GM12878 (cell line): ENCODE measurements around the gene CD33. TPM values are rescaled to one million over a fixed set of nuclear protein-coding genes. Genes with fewer than 3 reads are reported as not detected.

Experiments
- ATAC-seq: fragments of 200-7000 bp; cut with Tn5 transposase; 3 replicates; pipeline ENCODE4 v1.9.1; 2020; ENCODE audit warnings: mild to moderate bottlenecking, moderate library complexity
- BruUV-seq: library from RNA; stranded (reverse); fragments of 400-500 nt; replicated peaks from 2 replicates; lab custom pipeline; 2021; lab: Mats Ljungman, UMichigan
- CTCF ChIA-PET: fragments of 300-600 bp; sonication (Branson Sonifier 250); formaldehyde crosslinking; extraction: SDS; loops from one replicate; lab custom pipeline; 2021; ENCODE audit warnings: inconsistent platforms; lab: Yijun Ruan, JAX
- POLR2A ChIA-PET: fragments of 350-600 bp; formaldehyde crosslinking; extraction: SDS; loops from one replicate; lab custom pipeline; 2021; ENCODE audit warnings: inconsistent platforms; lab: Charles Lee
- RAD21 ChIA-PET: fragments of 300-600 bp; sonication (Branson Sonifier 250); formaldehyde crosslinking; loops from one replicate; lab custom pipeline; 2023; ENCODE audit warnings: antibody characterized with exemption; ENCODE audit not compliant: unreplicated experiment; lab: Charles Lee
- SMC1A ChIA-PET: fragments of 300-600 bp; sonication (Branson Sonifier 250); formaldehyde crosslinking; loops from one replicate; lab custom pipeline; 2023; ENCODE audit not compliant: unreplicated experiment, uncharacterized antibody; lab: Charles Lee
- DNase-seq: peaks from one replicate; pipeline ENCODE4 v3.0.0-alpha.2; 2011; ENCODE audit warnings: low read depth, low spot score
- FAIRE-seq: peaks from 3 replicates; lab custom pipeline; 2011; peaks lifted over from hg19 to GRCh38; lab: Jason Lieb, UNC
- H2AFZ ChIP-seq: 2 replicates; pipeline ENCODE4 v1.6.0; 2011; ENCODE audit warnings: low read depth, low read length, control low read depth; ENCODE audit not compliant: control insufficient read depth
- H3K27ac ChIP-seq: 2 replicates; pipeline ENCODE4 v1.5.1; 2011; ENCODE audit warnings: control low read depth; ENCODE audit not compliant: control insufficient read depth, insufficient read depth
- H3K27me3 ChIP-seq, 2 experiments: replicated peaks in 1 of 2; 2 replicates each; pipeline versions ENCODE4 v1.6.0 to v1.6.1; 2011; ENCODE audit warnings: low read length in 1 of 2; ENCODE audit not compliant: control insufficient read depth in 2 of 2, insufficient read depth in 2 of 2
- H3K36me3 ChIP-seq, 2 experiments: 2 replicates each; pipeline ENCODE4 v1.5.1; 2011; ENCODE audit warnings: low read length in 1 of 2; ENCODE audit not compliant: control insufficient read depth in 2 of 2, insufficient read depth in 2 of 2
- H3K4me1 ChIP-seq: 2 replicates; pipeline ENCODE4 v1.6.1; 2011; ENCODE audit warnings: mild to moderate bottlenecking, low read length, moderate library complexity, mixed read lengths; ENCODE audit not compliant: control insufficient read depth, insufficient read depth
- H3K4me2 ChIP-seq: 2 replicates; pipeline ENCODE4 v1.6.0; 2011; ENCODE audit warnings: control low read depth; ENCODE audit not compliant: control insufficient read depth, insufficient read depth
- H3K4me3 ChIP-seq: fragments of 200-600 bp; sonication (generic); 2 replicates; pipeline ENCODE4 v1.5.1; 2016
- H3K79me2 ChIP-seq: 2 replicates; pipeline ENCODE4 v1.6.0; 2011; ENCODE audit warnings: low read length; ENCODE audit not compliant: control insufficient read depth, insufficient read depth
- H3K9ac ChIP-seq: 2 replicates; pipeline ENCODE4 v1.8.0; 2011; ENCODE audit warnings: low read length, control low read depth, mixed read lengths; ENCODE audit not compliant: control insufficient read depth, insufficient read depth
- H3K9me3 ChIP-seq: replicated peaks from 3 replicates; pipeline ENCODE4 v1.5.1; 2011; ENCODE audit warnings: mild to moderate bottlenecking, low read length; ENCODE audit not compliant: control insufficient read depth, insufficient read depth
- H4K20me1 ChIP-seq: 2 replicates; pipeline ENCODE4 v1.6.0; 2011; ENCODE audit not compliant: control insufficient read depth, insufficient read depth
- CEBPZ ChIP-seq: fragments of 150-350 bp; IDR thresholded peaks from 2 replicates; pipeline ENCODE4 v1.6.1; 2016; ENCODE audit warnings: low read depth, low read length
- CHD4 ChIP-seq: fragments of 200-600 bp; sonication (generic); IDR thresholded peaks from 2 replicates; pipeline ENCODE4 v1.6.1; 2016; ENCODE audit warnings: mild to moderate bottlenecking
- EED ChIP-seq: sonication (generic); IDR thresholded peaks from 2 replicates; pipeline ENCODE4 v1.6.1; 2016; ENCODE audit warnings: antibody characterized with exemption, low read depth
- HDGF ChIP-seq: fragments of 450-650 bp; IDR thresholded peaks from 2 replicates; pipeline ENCODE4 v1.6.1; 2016; ENCODE audit warnings: antibody characterized with exemption
- JUNB ChIP-seq: IDR thresholded peaks from 2 replicates; pipeline ENCODE4 v1.6.1; 2016; ENCODE audit warnings: antibody characterized with exemption, mild to moderate bottlenecking
- KDM1A ChIP-seq: fragments of 200-600 bp; sonication (generic); IDR thresholded peaks from 2 replicates; pipeline ENCODE4 v1.6.1; 2016; ENCODE audit warnings: borderline replicate concordance
- MTA2 ChIP-seq: fragments of 450-650 bp; IDR thresholded peaks from 2 replicates; pipeline ENCODE4 v1.6.1; 2016; ENCODE audit warnings: low read depth, mild to moderate bottlenecking, moderate library complexity
- MYB ChIP-seq: fragments of 150-350 bp; IDR thresholded peaks from 2 replicates; pipeline ENCODE4 v1.6.1; 2014; ENCODE audit warnings: mild to moderate bottlenecking, low read depth, low read length, borderline replicate concordance
- RB1 ChIP-seq: fragments of 450-650 bp; formaldehyde crosslinking; IDR thresholded peaks from 2 replicates; pipeline ENCODE4 v1.6.1; 2017; ENCODE audit warnings: mild to moderate bottlenecking, borderline replicate concordance
- RBBP5 ChIP-seq: fragments of 200-600 bp; sonication (generic); conservative IDR thresholded peaks from 2 replicates; pipeline ENCODE4 v1.6.1; 2016
- RELA ChIP-seq: fragments of 450-650 bp; IDR thresholded peaks from 2 replicates; pipeline ENCODE4 v1.8.0; 2014; ENCODE audit warnings: borderline replicate concordance; ENCODE audit not compliant: partially characterized antibody
- RFX5 ChIP-seq: IDR thresholded peaks from 2 replicates; pipeline ENCODE4 v1.6.1; 2011; ENCODE audit warnings: low read depth, low read length, improper control_type of control experiment
- SREBF1 ChIP-seq: IDR thresholded peaks from 2 replicates; pipeline ENCODE4 v1.6.1; 2012; ENCODE audit warnings: mild to moderate bottlenecking, low read length
- ZNF24 ChIP-seq: fragments of 450-650 bp; IDR thresholded peaks from 2 replicates; pipeline ENCODE4 v1.6.1; 2017; ENCODE audit warnings: antibody characterized with exemption, mild to moderate bottlenecking
- WGBS: methylation state at CpG from one replicate; pipeline ENCODE4 v1.1.6; 2016; ENCODE audit warnings: low lambda C conversion rate; ENCODE audit not compliant: insufficient replicate concordance, insufficient coverage; ENCODE audit errors: missing lambda C conversion rate; 5-methylcytosine and 5-hydroxymethylcytosine counted together
- in situ Hi-C: fragments of 300-500 bp; cut with MboI; formaldehyde crosslinking; loops from 9 replicates; pipeline ENCODE4 v1.14.3; 2018; ENCODE audit warnings: mixed read lengths
- intact Hi-C: fragments of 100-400 bp; cut with micrococcal nuclease; formaldehyde crosslinking; loops from one replicate; pipeline ENCODE4 v1.14.2; 2022; ENCODE audit not compliant: unreplicated experiment
- polyA plus RNA-seq, 11 experiments: library from polyadenylated mRNA; depleted of rRNA in 4 of 11; unstranded in 6 of 11; stranded (reverse) in 5 of 11; fragments of >200 nt; fragmentation: Nextera tagmentation in 4 of 11; fragmentation: Illumina TruSeq in 1 of 11; extraction: Ambion mirVana in 4 of 11; extraction: Trizol in 1 of 11; gene quantifications; 1 replicate in 1 of 11; 2 replicates in 10 of 11; pipeline versions ENCODE4 v1.2.1 to v1.2.3, GENCODE V29; 2011 to 2016; ENCODE audit warnings: inconsistent platforms in 2 of 11, missing spikeins in 2 of 11, low read depth in 1 of 11
- total RNA-seq, 4 experiments: library from RNA; depleted of rRNA in 3 of 4; stranded (reverse); fragments of >200 nt in 3 of 4; fragmentation: Illumina TruSeq in 1 of 4; extraction: Trizol in 1 of 4; gene quantifications; 2 replicates each; pipeline versions ENCODE4 v1.2.1 to v1.2.3, GENCODE V29; 2013 to 2021
- TF ChIP-seq, protein P1 (sequence below): IDR thresholded peaks from 2 replicates; pipeline ENCODE4 v1.6.1; 2012; ENCODE audit warnings: improper control_type of control experiment, low read depth, low read length; ENCODE audit not compliant: insufficient replicate concordance
- TF ChIP-seq, protein P2 (sequence below): fragments of 450-650 bp; IDR thresholded peaks from 2 replicates; pipeline ENCODE4 v1.6.1; 2018; ENCODE audit warnings: mild to moderate bottlenecking, low read depth, moderate library complexity; ENCODE audit not compliant: partially characterized antibody

CD33 gene
- total and polyA plus RNA-seq, 10 of the 15 experiments (the other 5 are each of a cell fraction or from before 2014, with no cell fraction given), result 0.29 to 17.9 (median 0.72) TPM; not detected in 1

DNA sequence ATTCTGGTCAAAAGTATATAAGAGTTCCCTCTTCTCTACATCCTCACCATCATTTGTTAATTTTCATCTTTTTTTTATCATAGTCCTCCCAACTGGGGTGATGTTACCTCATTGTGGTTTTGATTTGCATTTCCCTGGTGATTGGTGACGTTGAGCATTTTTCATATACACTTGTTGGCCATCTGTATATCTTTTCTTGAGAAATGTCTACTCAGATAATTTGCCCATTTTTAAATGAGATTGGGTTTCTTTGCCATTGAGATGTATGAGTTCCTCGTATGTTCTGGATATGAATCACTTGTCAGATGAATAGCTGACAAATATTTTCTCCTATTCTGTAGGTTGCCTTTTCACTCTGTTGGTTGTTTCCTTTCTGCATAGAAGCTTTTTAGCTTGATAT is 2.4 kb downstream of the CD33 start:
- Histone ChIP-seq H4K20me1 (no peaks in the 10 kb centered on the region), H2AFZ (no peak overlapping the region), H3K4me2 (no peak overlapping the region), H3K27me3 (no peaks in the 10 kb centered on the region; a peak in 1 of 4 replicates), H3K9me3 (no peaks in the 10 kb centered on the region), H3K4me1 (no peaks in the 10 kb centered on the region), H3K79me2 (no peaks in the 10 kb centered on the region), H3K9ac (no peak overlapping the region), H3K4me3 (no peak overlapping the region), H3K36me3 (no peaks in the 10 kb centered on the region), H3K27ac (no peak overlapping the region)
- intact Hi-C loops, result no loop called here
- no TSS peak for BruUV-seq
- WGBS, result 2% methylated on average over 2 of the region's 2 CpGs
- POLR2A ChIA-PET, result no interaction called here
- ATAC-seq (no peak), FAIRE-seq (no peak), DNase-seq (no peak)
- RAD21 ChIA-PET, result no interaction called here
- CTCF ChIA-PET, result interaction anchor here (1.2 kb wide), 1 partner anchor 27 kb away, joined by 4 read pairs; no protein-coding TSS in a partner anchor
- in situ Hi-C loops, result no loop called here
- SMC1A ChIA-PET, result no interaction called here
- TF ChIP-seq SREBF1 (no peak), ZNF24 (no peak), HDGF (no peak), MYB (no peak), RB1 (no peak), EED (no peak), CEBPZ (no peak), KDM1A (no peak), RBBP5 (no peak), CHD4 (no peak), RELA (no peak), JUNB (no peak), RFX5 (no peak), MTA2 (no peak)
- TF ChIP-seq, protein P1, sequence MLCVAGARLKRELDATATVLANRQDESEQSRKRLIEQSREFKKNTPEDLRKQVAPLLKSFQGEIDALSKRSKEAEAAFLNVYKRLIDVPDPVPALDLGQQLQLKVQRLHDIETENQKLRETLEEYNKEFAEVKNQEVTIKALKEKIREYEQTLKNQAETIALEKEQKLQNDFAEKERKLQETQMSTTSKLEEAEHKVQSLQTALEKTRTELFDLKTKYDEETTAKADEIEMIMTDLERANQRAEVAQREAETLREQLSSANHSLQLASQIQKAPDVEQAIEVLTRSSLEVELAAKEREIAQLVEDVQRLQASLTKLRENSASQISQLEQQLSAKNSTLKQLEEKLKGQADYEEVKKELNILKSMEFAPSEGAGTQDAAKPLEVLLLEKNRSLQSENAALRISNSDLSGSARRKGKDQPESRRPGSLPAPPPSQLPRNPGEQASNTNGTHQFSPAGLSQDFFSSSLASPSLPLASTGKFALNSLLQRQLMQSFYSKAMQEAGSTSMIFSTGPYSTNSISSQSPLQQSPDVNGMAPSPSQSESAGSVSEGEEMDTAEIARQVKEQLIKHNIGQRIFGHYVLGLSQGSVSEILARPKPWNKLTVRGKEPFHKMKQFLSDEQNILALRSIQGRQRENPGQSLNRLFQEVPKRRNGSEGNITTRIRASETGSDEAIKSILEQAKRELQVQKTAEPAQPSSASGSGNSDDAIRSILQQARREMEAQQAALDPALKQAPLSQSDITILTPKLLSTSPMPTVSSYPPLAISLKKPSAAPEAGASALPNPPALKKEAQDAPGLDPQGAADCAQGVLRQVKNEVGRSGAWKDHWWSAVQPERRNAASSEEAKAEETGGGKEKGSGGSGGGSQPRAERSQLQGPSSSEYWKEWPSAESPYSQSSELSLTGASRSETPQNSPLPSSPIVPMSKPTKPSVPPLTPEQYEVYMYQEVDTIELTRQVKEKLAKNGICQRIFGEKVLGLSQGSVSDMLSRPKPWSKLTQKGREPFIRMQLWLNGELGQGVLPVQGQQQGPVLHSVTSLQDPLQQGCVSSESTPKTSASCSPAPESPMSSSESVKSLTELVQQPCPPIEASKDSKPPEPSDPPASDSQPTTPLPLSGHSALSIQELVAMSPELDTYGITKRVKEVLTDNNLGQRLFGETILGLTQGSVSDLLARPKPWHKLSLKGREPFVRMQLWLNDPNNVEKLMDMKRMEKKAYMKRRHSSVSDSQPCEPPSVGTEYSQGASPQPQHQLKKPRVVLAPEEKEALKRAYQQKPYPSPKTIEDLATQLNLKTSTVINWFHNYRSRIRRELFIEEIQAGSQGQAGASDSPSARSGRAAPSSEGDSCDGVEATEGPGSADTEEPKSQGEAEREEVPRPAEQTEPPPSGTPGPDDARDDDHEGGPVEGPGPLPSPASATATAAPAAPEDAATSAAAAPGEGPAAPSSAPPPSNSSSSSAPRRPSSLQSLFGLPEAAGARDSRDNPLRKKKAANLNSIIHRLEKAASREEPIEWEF, result no peak
- TF ChIP-seq, protein P2, sequence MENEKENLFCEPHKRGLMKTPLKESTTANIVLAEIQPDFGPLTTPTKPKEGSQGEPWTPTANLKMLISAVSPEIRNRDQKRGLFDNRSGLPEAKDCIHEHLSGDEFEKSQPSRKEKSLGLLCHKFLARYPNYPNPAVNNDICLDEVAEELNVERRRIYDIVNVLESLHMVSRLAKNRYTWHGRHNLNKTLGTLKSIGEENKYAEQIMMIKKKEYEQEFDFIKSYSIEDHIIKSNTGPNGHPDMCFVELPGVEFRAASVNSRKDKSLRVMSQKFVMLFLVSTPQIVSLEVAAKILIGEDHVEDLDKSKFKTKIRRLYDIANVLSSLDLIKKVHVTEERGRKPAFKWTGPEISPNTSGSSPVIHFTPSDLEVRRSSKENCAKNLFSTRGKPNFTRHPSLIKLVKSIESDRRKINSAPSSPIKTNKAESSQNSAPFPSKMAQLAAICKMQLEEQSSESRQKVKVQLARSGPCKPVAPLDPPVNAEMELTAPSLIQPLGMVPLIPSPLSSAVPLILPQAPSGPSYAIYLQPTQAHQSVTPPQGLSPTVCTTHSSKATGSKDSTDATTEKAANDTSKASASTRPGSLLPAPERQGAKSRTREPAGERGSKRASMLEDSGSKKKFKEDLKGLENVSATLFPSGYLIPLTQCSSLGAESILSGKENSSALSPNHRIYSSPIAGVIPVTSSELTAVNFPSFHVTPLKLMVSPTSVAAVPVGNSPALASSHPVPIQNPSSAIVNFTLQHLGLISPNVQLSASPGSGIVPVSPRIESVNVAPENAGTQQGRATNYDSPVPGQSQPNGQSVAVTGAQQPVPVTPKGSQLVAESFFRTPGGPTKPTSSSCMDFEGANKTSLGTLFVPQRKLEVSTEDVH, result no peak
